Measurements from ENCODE around the gene TOP1. TPM values are rescaled to one million over a fixed set of nuclear protein-coding genes. Genes with fewer than 3 reads are reported as not detected.
"Not testable (repeated sequence)": the region's sequence is repeated elsewhere in the genome, so short reads cannot be mapped to it uniquely, and the experiment has no call there.

The TOP1 gene
- total RNA-seq, 2 experiments from 2014 or later: 37.6 to 41.7 TPM

DNA sequence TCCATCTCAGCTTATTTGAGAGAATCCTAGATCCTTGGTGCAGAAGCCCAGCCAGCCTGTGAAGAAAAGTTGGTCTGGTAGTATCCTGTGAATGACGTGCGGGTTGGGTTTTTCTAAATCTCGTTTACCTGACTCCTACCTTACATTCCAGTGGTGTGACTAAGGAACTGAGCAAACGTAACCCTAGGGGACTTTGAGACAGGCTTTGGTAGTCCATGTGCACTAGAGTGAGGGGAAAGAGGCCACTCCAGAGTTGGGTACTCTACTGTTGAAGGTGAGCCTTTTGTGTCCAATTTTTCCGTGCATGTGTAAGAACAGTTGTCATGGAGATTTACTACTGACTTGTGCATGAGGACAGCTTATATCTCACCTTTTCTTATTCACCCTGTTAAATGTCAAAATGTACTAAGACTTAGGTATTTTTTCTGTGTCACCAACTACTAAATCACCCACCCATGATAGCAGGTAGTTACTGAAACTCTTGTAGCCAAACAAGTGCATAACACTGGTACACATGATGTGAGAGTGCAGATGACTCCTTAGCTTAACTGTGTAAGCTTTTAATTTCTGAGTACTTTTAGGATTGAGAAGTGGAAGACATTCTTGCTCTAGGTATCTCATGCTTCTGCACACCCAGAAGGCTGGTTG lies 82.4 kb downstream of the TOP1 start:
- Histone ChIP-seq H3K9me3 (ENCODE audit: control insufficient read depth in 1 of 2, insufficient read depth in 1 of 2, low read length in 2 of 2) (no peaks in the 10 kb centered on the region), H3K27me3 (ENCODE audit: control insufficient read depth in 1 of 2, insufficient read depth in 2 of 2, low read length in 2 of 2) (no peaks in the 10 kb centered on the region), H3K4me3 (ENCODE audit: low read length) (no peak overlapping the region), H3K36me3 (ENCODE audit: insufficient read depth, low read length) (peaks cover 66% of the 10 kb centered on the region), H3K27ac (ENCODE audit: low read depth in 1 of 2, low read length in 2 of 2) (no peak overlapping the region), H3K4me1 (ENCODE audit: insufficient read depth, low read length) (no peaks in the 10 kb centered on the region)
- ChIA-PET POLR2A (interaction anchor here (0.7 kb wide), 1 partner anchor 28 kb away, joined by 4 read pairs; no protein-coding TSS in a partner anchor), CTCF (no interaction called here)
- H3K4me1 Mint-ChIP-seq (ENCODE audit: low read depth): no peaks in the 10 kb centered on the region
- ATAC-seq (ENCODE audit: poor library complexity): no peak
- no peaks in the 10 kb centered on the region for H3K27me3 Mint-ChIP-seq
- peaks cover 94% of the 10 kb centered on the region for H3K36me3 Mint-ChIP-seq (ENCODE audit: low read depth)
- H3K9me3 Mint-ChIP-seq: no peaks in the 10 kb centered on the region
- TF ChIP-seq, protein P1, sequence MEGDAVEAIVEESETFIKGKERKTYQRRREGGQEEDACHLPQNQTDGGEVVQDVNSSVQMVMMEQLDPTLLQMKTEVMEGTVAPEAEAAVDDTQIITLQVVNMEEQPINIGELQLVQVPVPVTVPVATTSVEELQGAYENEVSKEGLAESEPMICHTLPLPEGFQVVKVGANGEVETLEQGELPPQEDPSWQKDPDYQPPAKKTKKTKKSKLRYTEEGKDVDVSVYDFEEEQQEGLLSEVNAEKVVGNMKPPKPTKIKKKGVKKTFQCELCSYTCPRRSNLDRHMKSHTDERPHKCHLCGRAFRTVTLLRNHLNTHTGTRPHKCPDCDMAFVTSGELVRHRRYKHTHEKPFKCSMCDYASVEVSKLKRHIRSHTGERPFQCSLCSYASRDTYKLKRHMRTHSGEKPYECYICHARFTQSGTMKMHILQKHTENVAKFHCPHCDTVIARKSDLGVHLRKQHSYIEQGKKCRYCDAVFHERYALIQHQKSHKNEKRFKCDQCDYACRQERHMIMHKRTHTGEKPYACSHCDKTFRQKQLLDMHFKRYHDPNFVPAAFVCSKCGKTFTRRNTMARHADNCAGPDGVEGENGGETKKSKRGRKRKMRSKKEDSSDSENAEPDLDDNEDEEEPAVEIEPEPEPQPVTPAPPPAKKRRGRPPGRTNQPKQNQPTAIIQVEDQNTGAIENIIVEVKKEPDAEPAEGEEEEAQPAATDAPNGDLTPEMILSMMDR (IDR thresholded peaks at IDR 0.05): no peak
- peak overlapping the region; percentile 17 for H3K27ac Mint-ChIP-seq
- intact Hi-C loops (cut with DNase I, micrococcal nuclease): no loop called here
- no peak for DNase-seq
- H3K4me3 Mint-ChIP-seq: no peak overlapping the region

DNA sequence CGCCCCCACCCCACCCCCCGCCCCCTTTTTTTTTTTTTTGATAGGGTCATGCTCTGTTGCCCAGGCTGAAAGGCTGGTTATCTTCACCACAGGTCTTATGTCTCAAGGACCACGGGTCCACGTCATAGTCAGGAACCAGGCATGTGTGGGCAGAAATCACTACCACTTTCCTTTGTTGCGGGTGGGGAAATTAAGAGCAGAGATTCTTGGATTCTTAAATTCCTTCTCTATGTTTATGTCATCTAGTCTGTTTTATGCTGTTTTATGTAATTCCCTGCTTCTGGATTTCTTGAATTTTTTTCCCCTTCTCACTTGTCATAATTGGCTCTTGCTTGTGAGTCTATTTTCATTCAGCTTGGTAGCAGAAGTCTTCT lies 82.9 kb downstream of the TOP1 start:
- CTCF ChIA-PET: no interaction called here
- intact Hi-C loops (cut with DNase I, micrococcal nuclease): no loop called here
- DNase-seq: no peak

DNA sequence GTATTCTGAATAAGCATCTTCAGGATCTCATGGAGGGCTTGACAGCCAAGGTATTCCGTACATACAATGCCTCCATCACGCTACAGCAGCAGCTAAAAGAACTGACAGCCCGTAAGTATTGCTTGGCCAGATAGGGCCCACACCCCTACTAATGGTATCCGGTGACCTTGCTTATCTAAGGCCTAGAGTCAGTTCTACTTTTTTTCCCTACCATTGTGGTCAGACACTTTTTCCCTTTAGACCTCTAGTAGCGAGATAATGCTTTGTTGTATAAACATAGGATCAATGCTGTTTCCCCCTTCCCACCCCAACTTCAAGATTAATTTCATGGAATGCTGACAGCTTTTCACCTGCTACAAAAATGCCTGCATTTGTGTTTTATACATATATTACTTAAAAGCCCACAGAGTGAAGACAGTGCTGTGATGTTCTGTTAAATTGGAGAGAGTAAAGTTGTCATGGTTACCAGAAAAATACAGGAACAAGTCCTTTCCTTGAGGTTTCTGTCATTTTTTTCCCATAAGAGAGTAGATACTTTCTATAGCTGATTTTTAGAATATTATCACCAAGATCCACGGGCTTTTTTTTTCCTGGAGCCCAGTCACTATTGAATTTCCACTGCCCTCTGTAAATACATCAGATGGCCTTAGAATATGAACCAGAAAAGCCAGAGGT lies 87.8 kb downstream of the TOP1 start:
- Mint-ChIP-seq H3K4me1 (ENCODE audit: low read depth) (peaks cover 3% of the 10 kb centered on the region), H3K27ac (no peak overlapping the region)

More for the DNA sequence above, 82.9 kb downstream of the TOP1 start:
- Mint-ChIP-seq H3K27ac (no peak overlapping the region), H3K36me3 (ENCODE audit: low read depth) (peaks cover 94% of the 10 kb centered on the region), H3K4me3 (no peak overlapping the region), H3K27me3 (no peaks in the 10 kb centered on the region), H3K4me1 (ENCODE audit: low read depth) (no peaks in the 10 kb centered on the region), H3K9me3 (no peaks in the 10 kb centered on the region)
- H3K4me3 ChIP-seq (ENCODE audit: low read length): no peak overlapping the region
- H3K36me3 ChIP-seq (ENCODE audit: insufficient read depth, low read length): peaks cover 71% of the 10 kb centered on the region
- no peaks in the 10 kb centered on the region for H3K9me3 ChIP-seq (ENCODE audit: control insufficient read depth in 1 of 2, insufficient read depth in 1 of 2, low read length in 2 of 2)
- no peak overlapping the region for H3K27ac ChIP-seq (ENCODE audit: low read depth in 1 of 2, low read length in 2 of 2)
- no peaks in the 10 kb centered on the region for H3K4me1 ChIP-seq (ENCODE audit: insufficient read depth, low read length)
- ATAC-seq (ENCODE audit: poor library complexity): no peak
- H3K27me3 ChIP-seq (ENCODE audit: control insufficient read depth in 1 of 2, insufficient read depth in 2 of 2, low read length in 2 of 2): no peaks in the 10 kb centered on the region
- TF ChIP-seq, protein P1 (IDR thresholded peaks at IDR 0.05): no peak
- POLR2A ChIA-PET: interaction anchor here (0.7 kb wide), 1 partner anchor 28 kb away, joined by 4 read pairs; no protein-coding TSS in a partner anchor

DNA sequence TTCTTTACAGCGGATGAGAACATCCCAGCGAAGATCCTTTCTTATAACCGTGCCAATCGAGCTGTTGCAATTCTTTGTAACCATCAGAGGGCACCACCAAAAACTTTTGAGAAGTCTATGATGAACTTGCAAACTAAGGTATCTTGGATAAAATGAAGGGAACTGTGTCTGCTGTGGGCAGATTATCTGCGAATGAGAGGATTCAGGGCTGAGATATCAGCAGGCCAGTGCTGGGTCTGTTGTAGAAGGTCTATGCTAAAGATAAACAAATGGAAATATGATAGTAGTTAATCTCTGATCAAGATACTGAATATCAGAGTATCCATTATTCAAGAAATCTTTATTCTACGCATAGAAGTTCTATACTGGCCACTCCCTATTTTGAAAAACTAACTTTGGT lies 89.5 kb downstream of the TOP1 start:
- H3K27ac Mint-ChIP-seq; H3K4me3 Mint-ChIP-seq; H3K27ac ChIP-seq (ENCODE audit: low read depth in 1 of 2, low read length in 2 of 2); H3K27me3 ChIP-seq (ENCODE audit: control insufficient read depth in 1 of 2, insufficient read depth in 2 of 2, low read length in 2 of 2); H3K4me1 ChIP-seq (ENCODE audit: insufficient read depth, low read length); H3K4me1 Mint-ChIP-seq (ENCODE audit: low read depth); DNase-seq; H3K9me3 ChIP-seq (ENCODE audit: control insufficient read depth in 1 of 2, insufficient read depth in 1 of 2, low read length in 2 of 2); intact Hi-C loops (cut with DNase I, micrococcal nuclease); H3K27me3 Mint-ChIP-seq; CTCF ChIA-PET; ATAC-seq (ENCODE audit: poor library complexity); H3K4me3 ChIP-seq (ENCODE audit: low read length); H3K9me3 Mint-ChIP-seq: not testable (repeated sequence)
- POLR2A ChIA-PET: interaction anchor here (0.6 kb wide), 1 partner anchor 213 kb away, joined by 3 read pairs; no protein-coding TSS in a partner anchor
- peaks cover 95% of the 10 kb centered on the region for H3K36me3 Mint-ChIP-seq (ENCODE audit: low read depth)
- peaks cover 93% of the 10 kb centered on the region for H3K36me3 ChIP-seq (ENCODE audit: insufficient read depth, low read length)

More for the DNA sequence above, 87.8 kb downstream of the TOP1 start:
- DNase-seq: no peak
- no peak for ATAC-seq (ENCODE audit: poor library complexity)
- no peaks in the 10 kb centered on the region for H3K9me3 ChIP-seq (ENCODE audit: control insufficient read depth in 1 of 2, insufficient read depth in 1 of 2, low read length in 2 of 2)
- no peaks in the 10 kb centered on the region for H3K27me3 Mint-ChIP-seq
- no peak overlapping the region for H3K4me3 Mint-ChIP-seq
- ChIA-PET CTCF (interaction anchor here (2.5 kb wide), 1 partner anchor 19 kb away, joined by 5 read pairs; no protein-coding TSS in a partner anchor), POLR2A (no interaction called here)
- no peaks in the 10 kb centered on the region for H3K27me3 ChIP-seq (ENCODE audit: control insufficient read depth in 1 of 2, insufficient read depth in 2 of 2, low read length in 2 of 2)
- H3K9me3 Mint-ChIP-seq: no peaks in the 10 kb centered on the region
- peaks cover 93% of the 10 kb centered on the region for H3K36me3 ChIP-seq (ENCODE audit: insufficient read depth, low read length)
- no peak overlapping the region for H3K27ac ChIP-seq (ENCODE audit: low read depth in 1 of 2, low read length in 2 of 2)
- H3K36me3 Mint-ChIP-seq (ENCODE audit: low read depth): peaks cover 94% of the 10 kb centered on the region
- no peak overlapping the region for H3K4me3 ChIP-seq (ENCODE audit: low read length)
- TF ChIP-seq, protein P1 (IDR thresholded peaks at IDR 0.05): no peak
- peaks cover 5% of the 10 kb centered on the region for H3K4me1 ChIP-seq (ENCODE audit: insufficient read depth, low read length)
- intact Hi-C loops (cut with DNase I, micrococcal nuclease): no loop called here
